ENCODE measurements around the gene PLSCR3. TPM values are rescaled to one million over a fixed set of nuclear protein-coding genes. Genes with fewer than 3 reads are reported as not detected.

Gene PLSCR3
- total RNA-seq, 1 donor from 2014 or later: 6.6 TPM

DNA sequence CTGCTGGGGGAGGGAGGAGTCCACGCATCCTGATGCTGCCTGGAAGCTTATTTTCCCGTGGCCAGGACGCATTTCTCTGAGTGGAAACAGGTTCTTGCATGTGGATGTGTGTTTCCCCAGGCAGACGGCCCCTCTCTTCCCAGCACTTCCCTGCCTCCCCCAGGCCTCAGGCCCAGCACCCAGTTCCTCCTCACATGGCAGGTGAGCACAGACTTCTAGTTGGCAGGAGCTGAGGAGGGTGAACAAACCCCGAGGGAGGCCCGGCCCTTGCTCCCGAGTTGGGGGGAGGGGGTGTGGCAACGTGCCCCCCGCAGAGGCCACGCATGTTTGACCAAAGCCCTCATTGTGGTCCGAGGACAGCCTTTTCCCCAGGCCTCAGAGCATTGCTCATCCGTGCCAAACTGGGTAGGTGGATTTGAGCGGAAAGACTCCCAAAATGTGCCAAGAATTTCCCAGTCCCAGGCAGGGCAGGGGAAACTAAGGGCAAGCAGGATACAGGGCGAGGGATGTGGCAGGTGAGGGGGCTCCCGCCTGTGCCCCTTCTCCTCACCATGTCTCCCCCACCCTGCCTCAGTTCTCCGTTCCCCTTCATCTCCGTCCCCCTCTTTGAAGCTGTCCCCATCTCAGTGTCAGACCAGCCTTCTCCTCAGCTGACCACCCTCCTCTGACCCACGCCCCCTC, 24.3 kb upstream of the PLSCR3 start:
- no peaks in the 10 kb centered on the region for H3K36me3 ChIP-seq
- no peaks in the 10 kb centered on the region for H3F3A ChIP-seq (ENCODE audit: low read depth)
- H3K36me3 Mint-ChIP-seq: peaks cover 22% of the 10 kb centered on the region
- TF ChIP-seq EZH2phosphoT487 (IDR thresholded peaks at IDR 0.05): no peak
- no peak for TF ChIP-seq EZH2 (IDR thresholded peaks at IDR 0.05)
- TF ChIP-seq, protein P1, sequence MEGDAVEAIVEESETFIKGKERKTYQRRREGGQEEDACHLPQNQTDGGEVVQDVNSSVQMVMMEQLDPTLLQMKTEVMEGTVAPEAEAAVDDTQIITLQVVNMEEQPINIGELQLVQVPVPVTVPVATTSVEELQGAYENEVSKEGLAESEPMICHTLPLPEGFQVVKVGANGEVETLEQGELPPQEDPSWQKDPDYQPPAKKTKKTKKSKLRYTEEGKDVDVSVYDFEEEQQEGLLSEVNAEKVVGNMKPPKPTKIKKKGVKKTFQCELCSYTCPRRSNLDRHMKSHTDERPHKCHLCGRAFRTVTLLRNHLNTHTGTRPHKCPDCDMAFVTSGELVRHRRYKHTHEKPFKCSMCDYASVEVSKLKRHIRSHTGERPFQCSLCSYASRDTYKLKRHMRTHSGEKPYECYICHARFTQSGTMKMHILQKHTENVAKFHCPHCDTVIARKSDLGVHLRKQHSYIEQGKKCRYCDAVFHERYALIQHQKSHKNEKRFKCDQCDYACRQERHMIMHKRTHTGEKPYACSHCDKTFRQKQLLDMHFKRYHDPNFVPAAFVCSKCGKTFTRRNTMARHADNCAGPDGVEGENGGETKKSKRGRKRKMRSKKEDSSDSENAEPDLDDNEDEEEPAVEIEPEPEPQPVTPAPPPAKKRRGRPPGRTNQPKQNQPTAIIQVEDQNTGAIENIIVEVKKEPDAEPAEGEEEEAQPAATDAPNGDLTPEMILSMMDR (IDR thresholded peaks at IDR 0.05): no peak
- H3K9me3 Mint-ChIP-seq: no peaks in the 10 kb centered on the region
- peak overlapping the region; percentile 13 for H3K27ac ChIP-seq
- H3K4me1 Mint-ChIP-seq: peaks cover 41% of the 10 kb centered on the region
- no peak overlapping the region for H3K4me3 ChIP-seq
- no peaks in the 10 kb centered on the region for H3K9me3 ChIP-seq (ENCODE audit: low read depth)
- no peaks in the 10 kb centered on the region for H3K79me2 ChIP-seq (ENCODE audit: low read depth)
- peaks cover 13% of the 10 kb centered on the region for H3K4me1 ChIP-seq
- no peaks in the 10 kb centered on the region for H3K27me3 ChIP-seq
- peak overlapping the region; percentile 88 for H3K27ac Mint-ChIP-seq
- H3K27me3 Mint-ChIP-seq (ENCODE audit: insufficient read depth, low read depth): peaks cover 15% of the 10 kb centered on the region
- H3K4me3 Mint-ChIP-seq: peak overlapping the region; percentile 71
- no peak overlapping the region for H3K9ac ChIP-seq
- no peak for DNase-seq (ENCODE audit: low spot score)
- no peak overlapping the region for H3K4me2 ChIP-seq
- no peak overlapping the region for H2AFZ ChIP-seq (replicated peaks)
- H4K20me1 ChIP-seq (ENCODE audit: low read depth): peaks cover 41% of the 10 kb centered on the region

DNA sequence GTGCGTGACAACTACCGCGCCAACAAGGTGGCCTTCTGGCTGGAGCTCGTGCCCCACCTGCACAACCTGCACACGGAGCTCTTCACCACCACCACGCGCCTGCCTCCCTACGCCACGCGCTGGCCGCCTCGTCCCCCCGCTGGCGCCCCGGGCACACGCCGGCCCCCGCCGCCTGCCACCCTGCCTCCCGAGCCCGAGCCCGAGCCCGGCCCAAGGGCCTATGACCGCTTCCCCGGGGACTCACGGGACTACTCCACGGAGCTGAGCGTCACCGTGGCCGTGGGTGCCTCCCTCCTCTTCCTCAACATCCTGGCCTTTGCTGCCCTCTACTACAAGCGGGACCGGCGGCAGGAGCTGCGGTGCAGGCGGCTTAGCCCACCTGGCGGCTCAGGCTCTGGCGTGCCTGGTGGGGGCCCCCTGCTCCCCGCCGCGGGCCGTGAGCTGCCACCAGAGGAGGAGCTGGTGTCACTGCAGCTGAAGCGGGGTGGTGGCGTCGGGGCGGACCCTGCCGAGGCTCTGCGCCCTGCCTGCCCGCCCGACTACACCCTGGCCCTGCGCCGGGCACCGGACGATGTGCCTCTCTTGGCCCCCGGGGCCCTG, 22.8 kb upstream of the PLSCR3 start:
- TF ChIP-seq, protein P1 (IDR thresholded peaks at IDR 0.05): no peak
- TF ChIP-seq EZH2 (IDR thresholded peaks at IDR 0.05): no peak
- TF ChIP-seq EZH2phosphoT487 (IDR thresholded peaks at IDR 0.05): no peak
- H3K36me3 ChIP-seq: peaks cover 7% of the 10 kb centered on the region
- H4K20me1 ChIP-seq (ENCODE audit: low read depth): peaks cover 54% of the 10 kb centered on the region
- H3K4me2 ChIP-seq: no peak overlapping the region
- no peaks in the 10 kb centered on the region for H3F3A ChIP-seq (ENCODE audit: low read depth)
- no peaks in the 10 kb centered on the region for H3K27me3 ChIP-seq
- peaks cover 21% of the 10 kb centered on the region for H3K4me1 ChIP-seq
- no peaks in the 10 kb centered on the region for H3K9me3 ChIP-seq (ENCODE audit: low read depth)
- Mint-ChIP-seq H3K36me3 (peaks cover 22% of the 10 kb centered on the region), H3K27ac (no peak overlapping the region), H3K9me3 (no peaks in the 10 kb centered on the region), H3K27me3 (ENCODE audit: insufficient read depth, low read depth) (peaks cover 5% of the 10 kb centered on the region), H3K4me1 (peaks cover 49% of the 10 kb centered on the region), H3K4me3 (no peak overlapping the region)
- DNase-seq (ENCODE audit: low spot score): no peak
- H3K4me3 ChIP-seq: no peak overlapping the region
- H3K27ac ChIP-seq: no peak overlapping the region
- H3K9ac ChIP-seq: no peak overlapping the region
- H3K79me2 ChIP-seq (ENCODE audit: low read depth): no peaks in the 10 kb centered on the region
- H2AFZ ChIP-seq (replicated peaks): no peak overlapping the region

DNA sequence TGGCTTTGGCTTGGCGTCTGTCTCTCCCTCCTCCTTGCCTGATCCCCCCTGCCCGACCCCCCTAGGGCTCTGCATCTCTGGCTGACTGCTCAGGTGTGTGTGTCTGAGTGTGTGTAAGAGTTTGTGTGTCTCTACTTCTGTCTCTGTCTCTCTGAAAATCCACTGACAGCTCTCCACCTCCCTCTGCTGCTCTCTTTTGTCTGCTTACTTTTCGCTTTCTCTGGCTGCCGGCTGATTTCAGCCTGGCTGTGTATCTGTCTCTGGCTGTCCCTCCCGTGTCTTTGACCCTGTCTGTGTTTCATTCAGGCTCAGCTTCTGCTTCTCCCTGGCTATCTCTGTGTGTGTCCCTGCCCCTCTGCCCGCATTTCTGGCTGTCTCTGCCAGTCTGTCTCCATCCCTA, 22.0 kb upstream of the PLSCR3 start:
- H4K20me1 ChIP-seq (ENCODE audit: low read depth): peaks cover 59% of the 10 kb centered on the region
- peak overlapping the region; percentile 33 for H3K4me3 Mint-ChIP-seq
- peaks cover 48% of the 10 kb centered on the region for H3K4me1 Mint-ChIP-seq
- peaks cover 8% of the 10 kb centered on the region for H3K36me3 ChIP-seq
- peaks cover 5% of the 10 kb centered on the region for H3K27me3 Mint-ChIP-seq (ENCODE audit: insufficient read depth, low read depth)
- peak overlapping the region; percentile 40 for H3K27ac Mint-ChIP-seq
- peaks cover 24% of the 10 kb centered on the region for H3K36me3 Mint-ChIP-seq
- H3K4me2 ChIP-seq: no peak overlapping the region
- no peak for DNase-seq (ENCODE audit: low spot score)
- no peak overlapping the region for H2AFZ ChIP-seq (replicated peaks)
- TF ChIP-seq, protein P1 (IDR thresholded peaks at IDR 0.05): no peak
- TF ChIP-seq EZH2 (IDR thresholded peaks at IDR 0.05): no peak
- TF ChIP-seq EZH2phosphoT487 (IDR thresholded peaks at IDR 0.05): no peak
- H3K9me3 Mint-ChIP-seq: no peaks in the 10 kb centered on the region
- no peaks in the 10 kb centered on the region for H3K27me3 ChIP-seq
- peaks cover 21% of the 10 kb centered on the region for H3K4me1 ChIP-seq
- H3F3A ChIP-seq (ENCODE audit: low read depth): no peaks in the 10 kb centered on the region
- no peak overlapping the region for H3K27ac ChIP-seq
- H3K4me3 ChIP-seq: no peak overlapping the region
- no peak overlapping the region for H3K9ac ChIP-seq
- no peaks in the 10 kb centered on the region for H3K79me2 ChIP-seq (ENCODE audit: low read depth)
- no peaks in the 10 kb centered on the region for H3K9me3 ChIP-seq (ENCODE audit: low read depth)

Data from neural progenitor cell (in vitro differentiated cells).